WTC11 (cell line): Measurements from ENCODE around the gene SLK. TPM values are rescaled to one million over a fixed set of nuclear protein-coding genes. Genes with fewer than 3 reads are reported as not detected.

Source experiments
- ATAC-seq: fragments of 200-7000 bp; cut with Tn5 transposase; 2 replicates; pipeline ENCODE4 v1.10.0; 2021; ENCODE audit warnings: mild to moderate bottlenecking, moderate library complexity
- CTCF ChIA-PET: fragments of 300-600 bp; sonication (Branson Sonifier 250); formaldehyde crosslinking; loops from one replicate; lab custom pipeline; 2021; ENCODE audit warnings: antibody characterized with exemption; lab: Charles Lee
- POLR2A ChIA-PET: fragments of 350-600 bp; sonication (Branson Sonifier 250); formaldehyde crosslinking; loops from one replicate; lab custom pipeline; 2021; ENCODE audit warnings: antibody characterized with exemption; lab: Charles Lee
- DNase-seq: peaks from one replicate; pipeline ENCODE4 v3.0.0; 2021; ENCODE audit warnings: low spot score
- H3K27ac Mint-ChIP-seq: 2 replicates; pipeline ENCODE4 v1.8.0; 2021; ENCODE audit warnings: mixed read lengths
- H3K27me3 Mint-ChIP-seq: 2 replicates; pipeline ENCODE4 v1.8.0; 2021; ENCODE audit warnings: low read depth, mild to moderate bottlenecking, moderate library complexity, mixed read lengths
- H3K36me3 Mint-ChIP-seq: 2 replicates; pipeline ENCODE4 v1.8.0; 2021; ENCODE audit warnings: mixed read lengths
- H3K4me1 Mint-ChIP-seq: 2 replicates; pipeline ENCODE4 v1.8.0; 2022; ENCODE audit warnings: mixed read lengths
- H3K4me3 Mint-ChIP-seq: 2 replicates; pipeline ENCODE4 v1.8.0; 2021; ENCODE audit warnings: mild to moderate bottlenecking, moderate library complexity, mixed read lengths
- H3K9me3 Mint-ChIP-seq: 2 replicates; pipeline ENCODE4 v1.8.0; 2021; ENCODE audit warnings: mixed read lengths
- CBFB ChIP-seq: sonication (generic); formaldehyde crosslinking; IDR thresholded peaks from 2 replicates; pipeline ENCODE4 v1.8.1; 2022; ENCODE audit warnings: mild to moderate bottlenecking, low read depth, missing genetic modification reagents
- GRHL2 ChIP-seq: fragments of 250-450 bp; sonication (Bioruptor Pico); IDR thresholded peaks from 2 replicates; pipeline ENCODE4 v1.8.0; 2022; ENCODE audit warnings: mild to moderate bottlenecking, moderate library complexity; ENCODE audit not compliant: insufficient replicate concordance, severe bottlenecking
- HMGA2 ChIP-seq: fragments of 250-450 bp; sonication (Bioruptor Pico); IDR thresholded peaks from 2 replicates; pipeline ENCODE4 v1.4.0; 2021; ENCODE audit warnings: mild to moderate bottlenecking, moderate library complexity
- MXD4 ChIP-seq: fragments of 250-450 bp; sonication (Bioruptor Pico); IDR thresholded peaks from 2 replicates; pipeline ENCODE4 v1.8.0; 2021; ENCODE audit warnings: mild to moderate bottlenecking, moderate library complexity, borderline replicate concordance
- NR3C1 ChIP-seq: sonication (generic); formaldehyde crosslinking; conservative IDR thresholded peaks from 2 replicates; pipeline ENCODE4 v1.8.1; 2023; ENCODE audit warnings: low read depth, mild to moderate bottlenecking, missing genetic modification reagents
- RORB ChIP-seq: fragments of 250-450 bp; sonication (Bioruptor Pico); IDR thresholded peaks from 2 replicates; pipeline ENCODE4 v1.9.0; 2021; ENCODE audit warnings: mild to moderate bottlenecking
- TP53 ChIP-seq: sonication (generic); formaldehyde crosslinking; IDR thresholded peaks from 2 replicates; pipeline ENCODE4 v1.8.1; 2023; ENCODE audit warnings: mild to moderate bottlenecking, missing genetic modification reagents
- ZNF138 ChIP-seq: sonication (generic); formaldehyde crosslinking; conservative IDR thresholded peaks from 2 replicates; pipeline ENCODE4 v1.8.1; 2022; ENCODE audit warnings: mild to moderate bottlenecking, moderate library complexity, missing genetic modification reagents
- ZNF219 ChIP-seq: sonication (generic); formaldehyde crosslinking; IDR thresholded peaks from 2 replicates; pipeline ENCODE4 v1.8.0; 2023; ENCODE audit warnings: missing genetic modification reagents, mild to moderate bottlenecking, borderline replicate concordance
- ZNF263 ChIP-seq: sonication (generic); formaldehyde crosslinking; IDR thresholded peaks from 2 replicates; pipeline ENCODE4 v1.8.1; 2022; ENCODE audit warnings: low read depth, mild to moderate bottlenecking, moderate library complexity, missing genetic modification reagents
- ZNF416 ChIP-seq: fragments of 250-450 bp; sonication (Bioruptor Pico); IDR thresholded peaks from 2 replicates; pipeline ENCODE4 v1.9.0; 2021; ENCODE audit warnings: mild to moderate bottlenecking, inconsistent platforms
- ZNF671 ChIP-seq: fragments of 250-450 bp; sonication (Bioruptor Pico); IDR thresholded peaks from 2 replicates; pipeline ENCODE4 v1.8.0; 2021; ENCODE audit warnings: mild to moderate bottlenecking
- total RNA-seq: library from RNA; stranded (reverse); gene quantifications from 3 replicates; pipeline ENCODE4 v1.2.3, GENCODE V29; 2021
- TF ChIP-seq, protein P1 (sequence below): fragments of 250-450 bp; sonication (Bioruptor Pico); IDR thresholded peaks from 2 replicates; pipeline ENCODE4 v1.9.0; 2021; ENCODE audit warnings: moderate library complexity, mild to moderate bottlenecking, inconsistent platforms, borderline replicate concordance
- TF ChIP-seq, protein P2 (sequence below): fragments of 250-450 bp; sonication (Bioruptor Pico); IDR thresholded peaks from 2 replicates; pipeline ENCODE4 v1.9.0; 2021; ENCODE audit warnings: mild to moderate bottlenecking
- TF ChIP-seq, protein P3 (sequence below): fragments of 200-600 bp; IDR thresholded peaks from 2 replicates; pipeline ENCODE4 v1.8.0; 2022; ENCODE audit warnings: antibody characterized with exemption
- TF ChIP-seq, protein P4 (sequence below): sonication (generic); formaldehyde crosslinking; IDR thresholded peaks from 2 replicates; pipeline ENCODE4 v1.8.1; 2023; ENCODE audit warnings: mild to moderate bottlenecking, missing genetic modification reagents, moderate library complexity
- TF ChIP-seq, protein P5 (sequence below): fragments of 250-450 bp; sonication (Bioruptor Pico); conservative IDR thresholded peaks from 2 replicates; pipeline ENCODE4 v1.9.0; 2021; ENCODE audit warnings: mild to moderate bottlenecking
- TF ChIP-seq, protein P6 (sequence below): sonication (generic); formaldehyde crosslinking; IDR thresholded peaks from 2 replicates; pipeline ENCODE4 v1.8.0; 2022; ENCODE audit warnings: mild to moderate bottlenecking, missing genetic modification reagents
- TF ChIP-seq, protein P7 (sequence below): sonication (generic); formaldehyde crosslinking; IDR thresholded peaks from 2 replicates; pipeline ENCODE4 v1.8.1; 2023; ENCODE audit warnings: mild to moderate bottlenecking, moderate library complexity, missing genetic modification reagents
- TF ChIP-seq, protein P8 (sequence below): sonication (generic); formaldehyde crosslinking; IDR thresholded peaks from 2 replicates; pipeline ENCODE4 v1.8.0; 2022; ENCODE audit warnings: mild to moderate bottlenecking, missing genetic modification reagents

The SLK gene
- total RNA-seq, 1 experiment from 2014 or later = 19.2 TPM

DNA sequence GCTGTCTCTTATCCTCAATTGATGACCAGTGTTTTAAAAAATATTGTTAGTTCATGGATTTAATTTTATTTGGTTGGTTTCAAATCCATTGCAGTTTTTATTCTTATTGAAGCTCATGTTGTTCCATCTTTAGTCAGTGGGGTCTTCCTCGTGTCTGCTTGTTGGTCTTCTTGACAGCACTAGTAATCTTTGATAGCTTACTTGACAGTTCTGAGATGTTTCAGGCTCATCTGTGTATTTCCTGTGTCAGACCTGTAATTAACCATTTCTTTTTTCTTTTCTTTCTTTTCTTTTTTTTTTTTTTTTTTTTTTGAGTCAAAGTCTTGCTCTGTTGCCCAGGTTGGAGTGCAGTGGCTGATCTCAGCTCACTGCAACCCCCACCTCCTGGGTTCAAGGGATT lies 28.2 kb downstream of the SLK start:
- H3K9me3 Mint-ChIP-seq = no peaks in the 10 kb centered on the region
- TF ChIP-seq, protein P1, sequence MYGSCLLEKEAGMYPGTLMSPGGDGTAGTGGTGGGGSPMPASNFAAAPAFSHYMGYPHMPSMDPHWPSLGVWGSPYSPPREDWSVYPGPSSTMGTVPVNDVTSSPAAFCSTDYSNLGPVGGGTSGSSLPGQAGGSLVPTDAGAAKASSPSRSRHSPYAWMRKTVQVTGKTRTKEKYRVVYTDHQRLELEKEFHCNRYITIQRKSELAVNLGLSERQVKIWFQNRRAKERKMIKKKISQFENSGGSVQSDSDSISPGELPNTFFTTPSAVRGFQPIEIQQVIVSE (CRISPR knock-in tag) = no peak
- TF ChIP-seq ZNF138 (CRISPR knock-in tag) (no peak), GRHL2 (CRISPR knock-in tag) (no peak), ZNF416 (CRISPR knock-in tag) (no peak), HMGA2 (no peak), MXD4 (no peak), ZNF219 (CRISPR knock-in tag) (no peak), NR3C1 (no peak), ZNF671 (CRISPR knock-in tag) (no peak)
- TF ChIP-seq, protein P2, sequence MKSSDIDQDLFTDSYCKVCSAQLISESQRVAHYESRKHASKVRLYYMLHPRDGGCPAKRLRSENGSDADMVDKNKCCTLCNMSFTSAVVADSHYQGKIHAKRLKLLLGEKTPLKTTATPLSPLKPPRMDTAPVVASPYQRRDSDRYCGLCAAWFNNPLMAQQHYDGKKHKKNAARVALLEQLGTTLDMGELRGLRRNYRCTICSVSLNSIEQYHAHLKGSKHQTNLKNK (CRISPR knock-in tag) = no peak
- TF ChIP-seq, protein P3, sequence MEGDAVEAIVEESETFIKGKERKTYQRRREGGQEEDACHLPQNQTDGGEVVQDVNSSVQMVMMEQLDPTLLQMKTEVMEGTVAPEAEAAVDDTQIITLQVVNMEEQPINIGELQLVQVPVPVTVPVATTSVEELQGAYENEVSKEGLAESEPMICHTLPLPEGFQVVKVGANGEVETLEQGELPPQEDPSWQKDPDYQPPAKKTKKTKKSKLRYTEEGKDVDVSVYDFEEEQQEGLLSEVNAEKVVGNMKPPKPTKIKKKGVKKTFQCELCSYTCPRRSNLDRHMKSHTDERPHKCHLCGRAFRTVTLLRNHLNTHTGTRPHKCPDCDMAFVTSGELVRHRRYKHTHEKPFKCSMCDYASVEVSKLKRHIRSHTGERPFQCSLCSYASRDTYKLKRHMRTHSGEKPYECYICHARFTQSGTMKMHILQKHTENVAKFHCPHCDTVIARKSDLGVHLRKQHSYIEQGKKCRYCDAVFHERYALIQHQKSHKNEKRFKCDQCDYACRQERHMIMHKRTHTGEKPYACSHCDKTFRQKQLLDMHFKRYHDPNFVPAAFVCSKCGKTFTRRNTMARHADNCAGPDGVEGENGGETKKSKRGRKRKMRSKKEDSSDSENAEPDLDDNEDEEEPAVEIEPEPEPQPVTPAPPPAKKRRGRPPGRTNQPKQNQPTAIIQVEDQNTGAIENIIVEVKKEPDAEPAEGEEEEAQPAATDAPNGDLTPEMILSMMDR = no peak
- TF ChIP-seq, protein P4, sequence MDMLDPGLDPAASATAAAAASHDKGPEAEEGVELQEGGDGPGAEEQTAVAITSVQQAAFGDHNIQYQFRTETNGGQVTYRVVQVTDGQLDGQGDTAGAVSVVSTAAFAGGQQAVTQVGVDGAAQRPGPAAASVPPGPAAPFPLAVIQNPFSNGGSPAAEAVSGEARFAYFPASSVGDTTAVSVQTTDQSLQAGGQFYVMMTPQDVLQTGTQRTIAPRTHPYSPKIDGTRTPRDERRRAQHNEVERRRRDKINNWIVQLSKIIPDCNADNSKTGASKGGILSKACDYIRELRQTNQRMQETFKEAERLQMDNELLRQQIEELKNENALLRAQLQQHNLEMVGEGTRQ (CRISPR knock-in tag) = no peak
- TF ChIP-seq, protein P5, sequence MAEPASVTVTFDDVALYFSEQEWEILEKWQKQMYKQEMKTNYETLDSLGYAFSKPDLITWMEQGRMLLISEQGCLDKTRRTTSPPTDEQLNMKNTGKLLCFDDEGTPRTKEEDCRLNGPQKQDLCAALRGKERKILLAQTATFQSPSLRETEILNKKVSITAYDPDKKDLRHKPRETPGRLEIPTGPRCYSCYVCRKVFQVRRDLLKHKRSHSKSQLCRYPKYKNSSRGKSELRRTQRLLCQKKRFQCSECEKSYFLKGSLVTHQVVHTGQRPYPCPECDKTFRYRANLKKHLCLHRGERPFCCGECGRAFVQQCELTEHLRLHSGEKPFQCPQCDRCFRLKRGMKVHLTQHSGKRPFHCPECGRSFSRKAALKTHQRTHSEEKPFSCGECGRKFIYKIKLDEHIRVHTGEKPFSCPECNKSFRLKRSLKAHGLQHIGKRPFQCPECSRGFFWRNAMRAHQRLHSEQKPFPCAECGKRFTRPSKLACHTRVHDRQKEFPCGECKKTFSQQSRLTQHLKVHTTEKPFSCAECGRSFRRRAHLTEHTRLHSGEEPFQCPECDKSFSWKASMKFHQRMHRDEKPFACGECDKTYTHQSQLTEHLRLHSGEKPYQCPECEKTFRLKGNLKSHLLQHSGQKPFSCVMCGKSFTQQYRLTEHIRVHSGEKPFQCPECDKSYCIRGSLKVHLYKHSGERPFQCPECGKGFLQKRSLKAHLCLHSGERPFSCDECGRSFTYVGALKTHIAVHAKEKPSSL (CRISPR knock-in tag) = no peak
- TF ChIP-seq, protein P6, sequence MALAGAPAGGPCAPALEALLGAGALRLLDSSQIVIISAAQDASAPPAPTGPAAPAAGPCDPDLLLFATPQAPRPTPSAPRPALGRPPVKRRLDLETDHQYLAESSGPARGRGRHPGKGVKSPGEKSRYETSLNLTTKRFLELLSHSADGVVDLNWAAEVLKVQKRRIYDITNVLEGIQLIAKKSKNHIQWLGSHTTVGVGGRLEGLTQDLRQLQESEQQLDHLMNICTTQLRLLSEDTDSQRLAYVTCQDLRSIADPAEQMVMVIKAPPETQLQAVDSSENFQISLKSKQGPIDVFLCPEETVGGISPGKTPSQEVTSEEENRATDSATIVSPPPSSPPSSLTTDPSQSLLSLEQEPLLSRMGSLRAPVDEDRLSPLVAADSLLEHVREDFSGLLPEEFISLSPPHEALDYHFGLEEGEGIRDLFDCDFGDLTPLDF (CRISPR knock-in tag) = no peak
- peaks cover 4% of the 10 kb centered on the region; the same call in 1 of the 2 replicates for H3K36me3 Mint-ChIP-seq
- DNase-seq (no peak), ATAC-seq (no peak)
- H3K27ac Mint-ChIP-seq = no peak overlapping the region
- H3K27me3 Mint-ChIP-seq = no peaks in the 10 kb centered on the region
- no peaks in the 10 kb centered on the region for H3K4me1 Mint-ChIP-seq
- no peak overlapping the region for H3K4me3 Mint-ChIP-seq
- CTCF ChIA-PET = interaction anchor here (0.7 kb wide), 1 partner anchor 889 kb away, joined by 4 read pairs; no protein-coding TSS in a partner anchor
- POLR2A ChIA-PET = interaction anchor here (0.7 kb wide), 1 partner anchor 125 kb away, joined by 5 read pairs; no protein-coding TSS in a partner anchor

DNA sequence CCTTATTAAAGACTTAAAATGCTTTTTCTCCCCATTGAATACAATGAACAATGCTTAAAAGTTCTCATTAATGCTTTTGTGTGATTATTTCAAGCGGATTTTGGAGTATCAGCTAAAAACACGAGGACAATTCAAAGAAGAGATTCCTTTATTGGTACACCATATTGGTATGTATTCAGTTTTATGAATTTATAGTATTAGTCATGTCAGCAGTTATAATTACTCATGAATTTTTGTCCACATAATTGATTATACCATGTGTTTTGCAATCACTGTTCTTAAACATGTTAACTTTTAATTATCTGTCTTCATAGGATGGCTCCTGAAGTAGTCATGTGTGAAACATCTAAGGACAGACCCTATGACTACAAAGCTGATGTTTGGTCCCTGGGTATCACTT lies 31.9 kb downstream of the SLK start:
- ChIA-PET POLR2A (interaction anchor here (0.7 kb wide), 1 partner anchor 463 kb away, joined by 3 read pairs; no protein-coding TSS in a partner anchor), CTCF (interaction anchor here (1.2 kb wide), 1 partner anchor 31 kb away, joined by 4 read pairs; no protein-coding TSS in a partner anchor)
- no peaks in the 10 kb centered on the region for H3K4me1 Mint-ChIP-seq
- H3K4me3 Mint-ChIP-seq = no peak overlapping the region
- DNase-seq = no peak
- no peak for ATAC-seq
- no peak for TF ChIP-seq TP53 (CRISPR knock-in tag)
- TF ChIP-seq, protein P7, sequence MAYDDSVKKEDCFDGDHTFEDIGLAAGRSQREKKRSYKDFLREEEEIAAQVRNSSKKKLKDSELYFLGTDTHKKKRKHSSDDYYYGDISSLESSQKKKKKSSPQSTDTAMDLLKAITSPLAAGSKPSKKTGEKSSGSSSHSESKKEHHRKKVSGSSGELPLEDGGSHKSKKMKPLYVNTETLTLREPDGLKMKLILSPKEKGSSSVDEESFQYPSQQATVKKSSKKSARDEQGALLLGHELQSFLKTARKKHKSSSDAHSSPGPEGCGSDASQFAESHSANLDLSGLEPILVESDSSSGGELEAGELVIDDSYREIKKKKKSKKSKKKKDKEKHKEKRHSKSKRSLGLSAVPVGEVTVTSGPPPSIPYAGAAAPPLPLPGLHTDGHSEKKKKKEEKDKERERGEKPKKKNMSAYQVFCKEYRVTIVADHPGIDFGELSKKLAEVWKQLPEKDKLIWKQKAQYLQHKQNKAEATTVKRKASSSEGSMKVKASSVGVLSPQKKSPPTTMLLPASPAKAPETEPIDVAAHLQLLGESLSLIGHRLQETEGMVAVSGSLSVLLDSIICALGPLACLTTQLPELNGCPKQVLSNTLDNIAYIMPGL (CRISPR knock-in tag) = no peak
- TF ChIP-seq, protein P8, sequence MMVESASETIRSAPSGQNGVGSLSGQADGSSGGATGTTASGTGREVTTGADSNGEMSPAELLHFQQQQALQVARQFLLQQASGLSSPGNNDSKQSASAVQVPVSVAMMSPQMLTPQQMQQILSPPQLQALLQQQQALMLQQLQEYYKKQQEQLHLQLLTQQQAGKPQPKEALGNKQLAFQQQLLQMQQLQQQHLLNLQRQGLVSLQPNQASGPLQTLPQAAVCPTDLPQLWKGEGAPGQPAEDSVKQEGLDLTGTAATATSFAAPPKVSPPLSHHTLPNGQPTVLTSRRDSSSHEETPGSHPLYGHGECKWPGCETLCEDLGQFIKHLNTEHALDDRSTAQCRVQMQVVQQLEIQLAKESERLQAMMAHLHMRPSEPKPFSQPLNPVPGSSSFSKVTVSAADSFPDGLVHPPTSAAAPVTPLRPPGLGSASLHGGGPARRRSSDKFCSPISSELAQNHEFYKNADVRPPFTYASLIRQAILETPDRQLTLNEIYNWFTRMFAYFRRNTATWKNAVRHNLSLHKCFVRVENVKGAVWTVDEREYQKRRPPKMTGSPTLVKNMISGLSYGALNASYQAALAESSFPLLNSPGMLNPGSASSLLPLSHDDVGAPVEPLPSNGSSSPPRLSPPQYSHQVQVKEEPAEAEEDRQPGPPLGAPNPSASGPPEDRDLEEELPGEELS (CRISPR knock-in tag) = no peak
- TF ChIP-seq RORB = no peak
- TF ChIP-seq CBFB (CRISPR knock-in tag) = no peak
- TF ChIP-seq ZNF416 (CRISPR knock-in tag) = no peak
- no peak for TF ChIP-seq ZNF263 (CRISPR knock-in tag)
- peaks cover 19% of the 10 kb centered on the region for H3K36me3 Mint-ChIP-seq
- H3K27me3 Mint-ChIP-seq = no peaks in the 10 kb centered on the region
- no peaks in the 10 kb centered on the region for H3K9me3 Mint-ChIP-seq
- H3K27ac Mint-ChIP-seq = no peak overlapping the region
